ENCODE results near the gene DAPK3.

The DAPK3 gene

DNA sequence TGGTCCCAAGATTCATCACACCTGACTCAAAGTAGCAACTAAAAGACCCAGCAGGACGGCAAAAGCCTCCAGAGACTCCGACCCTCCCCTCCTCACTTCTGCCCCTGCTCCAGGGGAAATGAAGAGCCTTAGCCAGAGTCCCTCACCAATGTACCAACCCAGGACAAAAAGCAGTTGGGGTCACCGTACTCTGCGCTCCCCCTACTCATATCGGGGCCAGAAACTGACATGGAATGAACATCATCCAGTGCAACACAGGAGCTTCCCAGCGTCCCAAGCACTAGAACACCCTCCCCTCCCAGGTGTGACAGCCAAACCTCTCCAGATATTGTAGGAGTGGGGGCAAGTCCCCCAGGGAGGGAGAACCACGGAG, 12.6 kb upstream of the DAPK3 start:
- TF ChIP-seq, protein P1, sequence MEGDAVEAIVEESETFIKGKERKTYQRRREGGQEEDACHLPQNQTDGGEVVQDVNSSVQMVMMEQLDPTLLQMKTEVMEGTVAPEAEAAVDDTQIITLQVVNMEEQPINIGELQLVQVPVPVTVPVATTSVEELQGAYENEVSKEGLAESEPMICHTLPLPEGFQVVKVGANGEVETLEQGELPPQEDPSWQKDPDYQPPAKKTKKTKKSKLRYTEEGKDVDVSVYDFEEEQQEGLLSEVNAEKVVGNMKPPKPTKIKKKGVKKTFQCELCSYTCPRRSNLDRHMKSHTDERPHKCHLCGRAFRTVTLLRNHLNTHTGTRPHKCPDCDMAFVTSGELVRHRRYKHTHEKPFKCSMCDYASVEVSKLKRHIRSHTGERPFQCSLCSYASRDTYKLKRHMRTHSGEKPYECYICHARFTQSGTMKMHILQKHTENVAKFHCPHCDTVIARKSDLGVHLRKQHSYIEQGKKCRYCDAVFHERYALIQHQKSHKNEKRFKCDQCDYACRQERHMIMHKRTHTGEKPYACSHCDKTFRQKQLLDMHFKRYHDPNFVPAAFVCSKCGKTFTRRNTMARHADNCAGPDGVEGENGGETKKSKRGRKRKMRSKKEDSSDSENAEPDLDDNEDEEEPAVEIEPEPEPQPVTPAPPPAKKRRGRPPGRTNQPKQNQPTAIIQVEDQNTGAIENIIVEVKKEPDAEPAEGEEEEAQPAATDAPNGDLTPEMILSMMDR (IDR thresholded peaks at IDR 0.05): no peak
- peak overlapping the region; percentile 99 for H3K4me3 Mint-ChIP-seq
- DNase-seq: no peak
- peaks cover 24% of the 10 kb centered on the region for H3K27me3 Mint-ChIP-seq (ENCODE audit: low read depth, poor library complexity)
- H3K27ac Mint-ChIP-seq: peak overlapping the region; percentile 72
- H3K9me3 Mint-ChIP-seq: no peaks in the 10 kb centered on the region
- H3K36me3 Mint-ChIP-seq (ENCODE audit: low read depth): peaks cover 46% of the 10 kb centered on the region
- peaks cover 42% of the 10 kb centered on the region for H3K4me1 Mint-ChIP-seq

DNA sequence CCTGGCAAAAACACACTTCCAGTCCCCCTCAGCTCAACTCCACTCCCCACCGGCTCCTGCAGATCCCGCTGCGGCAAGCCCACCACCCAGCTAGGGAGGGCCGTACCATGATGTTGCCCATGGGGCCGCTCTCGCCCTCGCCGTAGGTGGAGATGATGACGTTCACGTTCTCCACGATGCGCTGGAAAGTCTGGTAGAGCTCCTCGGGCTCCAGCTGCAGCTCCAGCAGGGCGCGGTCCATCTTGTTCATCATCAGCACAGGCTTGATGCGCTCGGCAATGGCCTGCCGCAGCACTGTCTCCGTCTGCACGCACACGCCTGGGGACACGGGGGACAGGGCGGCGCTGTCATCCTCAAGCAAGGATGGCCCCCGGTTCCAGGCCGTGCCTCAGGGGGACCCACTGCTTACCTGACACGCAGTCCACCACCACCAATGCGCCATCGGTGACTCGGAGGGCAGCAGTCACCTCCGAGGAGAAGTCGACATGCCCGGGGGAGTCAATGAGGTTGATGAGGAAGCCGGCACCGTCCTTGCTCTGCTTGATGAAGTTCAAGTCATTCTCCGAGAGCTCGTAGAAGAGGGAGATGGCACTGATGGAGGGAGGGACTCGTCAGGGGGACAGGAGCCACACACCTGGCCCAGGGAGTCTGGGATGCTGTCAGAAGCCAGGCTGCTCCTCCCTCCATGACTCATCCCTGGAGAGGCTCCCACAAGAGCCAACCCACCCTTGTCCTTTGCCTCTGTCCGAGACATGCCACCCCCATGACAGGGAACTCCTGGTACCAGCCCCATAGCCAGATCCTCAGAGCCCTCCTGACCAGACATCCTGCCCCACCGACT, 12.0 kb upstream of the DAPK3 start:
- no peak for DNase-seq
- peak overlapping the region; percentile 99 for H3K4me3 Mint-ChIP-seq

DNA sequence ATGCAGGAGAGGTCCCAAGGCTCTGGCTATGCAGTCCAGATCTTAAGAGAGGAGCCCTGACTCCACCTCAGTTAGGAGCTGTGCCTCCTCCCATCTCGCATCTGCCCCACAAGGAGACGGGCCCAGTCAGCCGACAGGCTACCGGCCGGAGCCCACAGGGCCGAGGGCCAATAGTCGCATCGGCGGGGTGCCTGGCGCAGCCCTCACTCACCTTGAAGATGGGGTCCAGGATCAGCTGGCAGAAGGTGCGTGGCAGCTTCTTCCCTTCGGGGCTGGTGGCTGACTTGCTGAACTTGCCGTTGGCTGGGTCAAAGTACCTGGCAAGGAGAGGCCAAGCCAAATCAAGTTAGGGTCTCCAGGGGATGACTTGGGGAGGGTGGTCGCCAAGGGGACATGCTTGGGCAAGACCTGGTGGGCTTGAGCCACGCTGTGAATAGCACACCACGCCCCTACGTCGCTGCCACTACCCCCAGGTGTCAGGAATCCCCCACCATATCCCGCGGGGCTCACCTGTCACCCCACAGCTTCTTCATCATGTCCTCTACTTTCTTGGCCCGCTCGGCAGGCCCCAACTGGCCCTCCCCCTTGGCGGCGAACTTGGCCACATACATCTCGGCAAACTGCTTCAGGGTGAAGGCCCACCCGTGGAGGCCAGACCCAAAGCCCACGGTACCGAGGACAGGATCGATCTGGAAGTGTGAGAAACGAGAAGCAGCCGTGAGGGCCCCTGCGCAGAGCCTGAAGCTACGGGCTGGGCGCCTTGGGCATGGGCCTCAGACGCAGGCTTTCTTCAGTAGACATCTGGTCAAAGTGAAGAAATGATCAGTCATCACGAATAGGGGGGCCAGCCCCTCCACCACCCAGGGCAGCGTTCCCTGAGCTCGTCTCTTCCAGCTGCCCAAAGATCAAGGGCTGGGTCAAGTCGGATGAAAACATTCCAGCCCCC, 11.1 kb upstream of the DAPK3 start:
- H3K4me1 Mint-ChIP-seq: peaks cover 38% of the 10 kb centered on the region
- peak overlapping the region; percentile 11 for H3K4me3 Mint-ChIP-seq
- H3K36me3 Mint-ChIP-seq (ENCODE audit: low read depth): peaks cover 59% of the 10 kb centered on the region
- TF ChIP-seq, protein P1 (IDR thresholded peaks at IDR 0.05): no peak
- no peaks in the 10 kb centered on the region for H3K9me3 Mint-ChIP-seq
- DNase-seq: no peak
- peak overlapping the region; percentile 95 for H3K27ac Mint-ChIP-seq
- peaks cover 16% of the 10 kb centered on the region for H3K27me3 Mint-ChIP-seq (ENCODE audit: low read depth, poor library complexity)

More for the DNA sequence above, 12.0 kb upstream of the DAPK3 start:
- Mint-ChIP-seq H3K36me3 (ENCODE audit: low read depth) (peaks cover 50% of the 10 kb centered on the region), H3K27ac (peak overlapping the region; percentile 95), H3K4me1 (peaks cover 42% of the 10 kb centered on the region), H3K9me3 (no peaks in the 10 kb centered on the region), H3K27me3 (ENCODE audit: low read depth, poor library complexity) (peaks cover 24% of the 10 kb centered on the region)
- TF ChIP-seq, protein P1 (IDR thresholded peaks at IDR 0.05): no peak

DNA sequence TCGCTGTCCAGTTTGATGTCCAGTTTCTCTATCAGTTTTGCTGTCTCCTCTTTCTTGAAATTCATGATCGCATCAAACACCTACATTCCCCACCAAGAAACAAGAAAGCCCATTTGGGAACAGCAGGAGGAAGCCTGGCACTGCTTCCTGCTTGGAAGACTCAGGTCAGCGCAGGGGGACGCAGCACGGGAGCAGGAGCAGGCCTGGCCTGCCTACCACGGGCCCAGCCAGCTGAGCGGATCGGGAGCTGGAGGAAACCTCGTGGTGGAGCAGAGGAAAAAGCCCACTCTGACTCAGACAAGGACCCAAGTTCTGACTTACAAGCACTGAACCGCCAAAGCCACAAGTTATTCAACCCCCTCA, 10.5 kb upstream of the DAPK3 start:
- H3K4me3 Mint-ChIP-seq: no peak overlapping the region
- H3K27ac Mint-ChIP-seq: no peak overlapping the region
- no peak for DNase-seq
- peaks cover 63% of the 10 kb centered on the region for H3K36me3 Mint-ChIP-seq (ENCODE audit: low read depth)
- TF ChIP-seq, protein P1 (IDR thresholded peaks at IDR 0.05): no peak
- H3K9me3 Mint-ChIP-seq: no peaks in the 10 kb centered on the region
- H3K4me1 Mint-ChIP-seq: peaks cover 32% of the 10 kb centered on the region
- peaks cover 9% of the 10 kb centered on the region for H3K27me3 Mint-ChIP-seq (ENCODE audit: low read depth, poor library complexity)

- Mint-ChIP-seq H3K9me3 (no peaks in the 10 kb centered on the region), H3K27me3 (ENCODE audit: low read depth, poor library complexity) (peaks cover 2% of the 10 kb centered on the region), H3K4me1 (peaks cover 25% of the 10 kb centered on the region), H3K36me3 (ENCODE audit: low read depth) (peaks cover 70% of the 10 kb centered on the region), H3K4me3 (no peak overlapping the region), H3K27ac (no peak overlapping the region)
- DNase-seq: no peak
- TF ChIP-seq, protein P1 (IDR thresholded peaks at IDR 0.05): no peak
Observed at GRCh38 chr19:3980353-3981251, 9.7 kb upstream of the DAPK3 start.
